ENCODE data around the gene FBXL7.

GRCh38 chr5:15551113-15551504 lies 51.1 kb downstream of the FBXL7 start:
- TF ChIP-seq CTCF (IDR thresholded peaks at IDR 0.05) (no peak), POLR2A (IDR thresholded peaks at IDR 0.05) (no peak), POLR2AphosphoS5 (IDR thresholded peaks at IDR 0.05) (no peak)

Data from transverse colon (tissue), 4 donors.